Measurements from ENCODE around the gene SLC27A1. TPM values are rescaled to one million over a fixed set of nuclear protein-coding genes. Genes with fewer than 3 reads are reported as not detected.
A peak's percentile ranks its signal among the peaks of the same experiment; 100 is the strongest.

The SLC27A1 gene
- polyA plus RNA-seq, 1 of the 3 experiments (the other 2 are of a cell fraction): 15.0 TPM

DNA sequence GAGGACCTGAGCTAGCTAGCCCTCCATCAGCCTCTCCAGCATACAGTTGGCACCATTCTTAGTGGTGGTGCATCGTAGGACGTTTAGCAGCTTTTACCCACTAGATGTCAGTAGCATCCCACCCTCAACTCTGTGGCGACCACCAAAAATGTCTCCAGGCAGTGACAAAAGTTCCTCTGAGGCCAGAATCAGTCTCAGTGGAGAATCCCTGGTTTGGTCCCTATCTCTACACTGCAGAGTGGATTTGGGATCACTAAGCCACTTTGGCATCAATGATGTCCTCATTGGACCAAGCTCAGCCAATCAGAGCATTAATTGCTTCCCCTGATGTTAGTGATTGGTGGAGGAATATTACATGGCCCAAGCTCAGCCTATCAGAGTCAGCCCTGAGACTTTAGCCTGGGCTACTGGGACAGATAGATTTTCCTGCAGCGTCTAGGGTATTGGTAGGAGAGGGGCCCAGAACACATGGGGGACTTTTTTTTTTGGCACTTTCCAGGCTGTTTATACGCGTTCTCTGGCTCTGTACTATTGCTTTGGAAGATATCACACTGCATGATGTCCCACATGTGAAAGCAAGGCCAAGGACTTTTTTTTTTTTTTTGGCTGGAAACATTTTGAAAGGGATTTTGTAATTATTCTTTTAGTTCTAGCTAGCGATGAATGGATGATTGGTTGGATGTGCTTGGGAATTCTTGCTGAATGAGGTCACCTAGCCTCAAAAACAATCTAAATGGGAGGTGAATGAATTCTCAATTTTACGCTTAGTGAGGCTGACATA, 28.9 kb upstream of the SLC27A1 start:
- no peak overlapping the region for H2AFZ ChIP-seq (ENCODE audit: low read depth)
- no peaks in the 10 kb centered on the region for H3K4me1 ChIP-seq (ENCODE audit: control insufficient read depth in 1 of 2, insufficient read depth in 2 of 2, low read depth in 1 of 2, low read length in 1 of 2)
- H4K20me1 ChIP-seq (ENCODE audit: insufficient read depth): no peaks in the 10 kb centered on the region
- H3K4me3 ChIP-seq (ENCODE audit: low read depth in 2 of 2, low read length in 1 of 2): no peak overlapping the region
- 76% methylated on average over 7 of the region's 8 CpGs for WGBS (ENCODE audit: low lambda C conversion rate)
- peak; percentile 68 for DNase-seq
- POLR2A ChIA-PET: no interaction called here
- H3K36me3 ChIP-seq (replicated peaks in 1 of 2; ENCODE audit: control insufficient read depth in 1 of 2, insufficient read depth in 2 of 2, low read length in 1 of 2): no peaks in the 10 kb centered on the region
- H3K9me3 ChIP-seq: no peaks in the 10 kb centered on the region
- CTCF ChIA-PET: interaction anchor here (0.9 to 3.6 kb wide), 11 partner anchors 10 to 135 kb away, joined by 3 to 22 read pairs (median 4); partner anchors contain the start of gene CCDC194
- no peaks in the 10 kb centered on the region for H3F3A ChIP-seq (replicated peaks; ENCODE audit: insufficient read depth)
- H3K9ac ChIP-seq: no peak overlapping the region
- no peak overlapping the region for H3K27ac ChIP-seq (ENCODE audit: low read depth in 2 of 2, low read length in 1 of 2)
- H3K27me3 ChIP-seq (ENCODE audit: insufficient read depth): no peaks in the 10 kb centered on the region
- H3K9me2 ChIP-seq: no peaks in the 10 kb centered on the region
- no peaks in the 10 kb centered on the region for H3K79me2 ChIP-seq (ENCODE audit: insufficient read depth)
- H3K4me2 ChIP-seq: no peak overlapping the region
- TF ChIP-seq, protein P1, sequence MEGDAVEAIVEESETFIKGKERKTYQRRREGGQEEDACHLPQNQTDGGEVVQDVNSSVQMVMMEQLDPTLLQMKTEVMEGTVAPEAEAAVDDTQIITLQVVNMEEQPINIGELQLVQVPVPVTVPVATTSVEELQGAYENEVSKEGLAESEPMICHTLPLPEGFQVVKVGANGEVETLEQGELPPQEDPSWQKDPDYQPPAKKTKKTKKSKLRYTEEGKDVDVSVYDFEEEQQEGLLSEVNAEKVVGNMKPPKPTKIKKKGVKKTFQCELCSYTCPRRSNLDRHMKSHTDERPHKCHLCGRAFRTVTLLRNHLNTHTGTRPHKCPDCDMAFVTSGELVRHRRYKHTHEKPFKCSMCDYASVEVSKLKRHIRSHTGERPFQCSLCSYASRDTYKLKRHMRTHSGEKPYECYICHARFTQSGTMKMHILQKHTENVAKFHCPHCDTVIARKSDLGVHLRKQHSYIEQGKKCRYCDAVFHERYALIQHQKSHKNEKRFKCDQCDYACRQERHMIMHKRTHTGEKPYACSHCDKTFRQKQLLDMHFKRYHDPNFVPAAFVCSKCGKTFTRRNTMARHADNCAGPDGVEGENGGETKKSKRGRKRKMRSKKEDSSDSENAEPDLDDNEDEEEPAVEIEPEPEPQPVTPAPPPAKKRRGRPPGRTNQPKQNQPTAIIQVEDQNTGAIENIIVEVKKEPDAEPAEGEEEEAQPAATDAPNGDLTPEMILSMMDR (IDR thresholded peaks at IDR 0.05): peak; percentile 49
- no peak for TF ChIP-seq POLR2AphosphoS5 (IDR thresholded peaks at IDR 0.05; ENCODE audit: low read depth, low read length)
- TF ChIP-seq, protein P2, sequence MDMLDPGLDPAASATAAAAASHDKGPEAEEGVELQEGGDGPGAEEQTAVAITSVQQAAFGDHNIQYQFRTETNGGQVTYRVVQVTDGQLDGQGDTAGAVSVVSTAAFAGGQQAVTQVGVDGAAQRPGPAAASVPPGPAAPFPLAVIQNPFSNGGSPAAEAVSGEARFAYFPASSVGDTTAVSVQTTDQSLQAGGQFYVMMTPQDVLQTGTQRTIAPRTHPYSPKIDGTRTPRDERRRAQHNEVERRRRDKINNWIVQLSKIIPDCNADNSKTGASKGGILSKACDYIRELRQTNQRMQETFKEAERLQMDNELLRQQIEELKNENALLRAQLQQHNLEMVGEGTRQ (IDR thresholded peaks at IDR 0.05; ENCODE audit: borderline replicate concordance, low read depth, low read length): no peak
- TF ChIP-seq RAD21 (IDR thresholded peaks at IDR 0.05; ENCODE audit: low read length): peak; percentile 67
- TF ChIP-seq SMC3 (IDR thresholded peaks at IDR 0.05; ENCODE audit: low read depth, low read length): peak; percentile 15; the same call in 1 of the 2 replicates

DNA sequence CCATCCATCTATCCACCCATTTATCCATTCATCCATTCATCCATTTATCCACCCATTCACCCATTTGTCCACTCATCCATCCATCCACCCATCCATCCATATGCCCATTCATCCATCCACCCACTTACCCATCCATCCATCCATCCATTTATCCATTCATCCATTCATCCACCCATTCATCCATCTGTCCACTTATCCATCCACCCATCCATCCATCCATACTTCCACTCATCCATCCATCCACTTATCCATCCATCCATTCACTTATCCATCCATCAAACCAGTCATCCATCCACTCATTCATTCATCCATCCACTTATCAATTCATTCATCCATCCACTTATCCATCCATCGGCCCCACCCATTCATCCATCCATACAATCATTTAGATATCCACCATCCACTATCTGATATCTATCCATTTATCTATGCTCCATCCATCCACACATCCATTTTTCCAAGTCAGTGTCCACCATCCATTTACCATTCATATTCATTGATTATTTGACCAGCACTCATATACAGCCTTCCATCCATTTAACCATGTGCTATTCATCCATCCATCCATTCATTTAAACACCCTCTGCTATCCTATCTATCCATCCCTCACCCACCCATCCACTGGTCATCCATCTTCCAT, 24.7 kb upstream of the SLC27A1 start:
- no peaks in the 10 kb centered on the region for H3K36me3 ChIP-seq (replicated peaks in 1 of 2; ENCODE audit: control insufficient read depth in 1 of 2, insufficient read depth in 2 of 2, low read length in 1 of 2)
- no peak overlapping the region for H3K9ac ChIP-seq
- POLR2A ChIA-PET: no interaction called here
- no peaks in the 10 kb centered on the region for H4K20me1 ChIP-seq (ENCODE audit: insufficient read depth)
- H3K4me1 ChIP-seq (ENCODE audit: control insufficient read depth in 1 of 2, insufficient read depth in 2 of 2, low read depth in 1 of 2, low read length in 1 of 2): no peaks in the 10 kb centered on the region; a peak in 1 of 4 replicates
- H3F3A ChIP-seq (replicated peaks; ENCODE audit: insufficient read depth): no peaks in the 10 kb centered on the region
- WGBS (ENCODE audit: low lambda C conversion rate): 88% methylated on average over 1 of the region's 1 CpG
- no peak for DNase-seq
- no peaks in the 10 kb centered on the region for H3K9me3 ChIP-seq
- H3K9me2 ChIP-seq: no peaks in the 10 kb centered on the region
- CTCF ChIA-PET: interaction anchor here (2.0 kb wide), 1 partner anchor 20 kb away, joined by 5 read pairs; no protein-coding TSS in a partner anchor
- no peaks in the 10 kb centered on the region for H3K27me3 ChIP-seq (ENCODE audit: insufficient read depth)
- TF ChIP-seq, protein P3, sequence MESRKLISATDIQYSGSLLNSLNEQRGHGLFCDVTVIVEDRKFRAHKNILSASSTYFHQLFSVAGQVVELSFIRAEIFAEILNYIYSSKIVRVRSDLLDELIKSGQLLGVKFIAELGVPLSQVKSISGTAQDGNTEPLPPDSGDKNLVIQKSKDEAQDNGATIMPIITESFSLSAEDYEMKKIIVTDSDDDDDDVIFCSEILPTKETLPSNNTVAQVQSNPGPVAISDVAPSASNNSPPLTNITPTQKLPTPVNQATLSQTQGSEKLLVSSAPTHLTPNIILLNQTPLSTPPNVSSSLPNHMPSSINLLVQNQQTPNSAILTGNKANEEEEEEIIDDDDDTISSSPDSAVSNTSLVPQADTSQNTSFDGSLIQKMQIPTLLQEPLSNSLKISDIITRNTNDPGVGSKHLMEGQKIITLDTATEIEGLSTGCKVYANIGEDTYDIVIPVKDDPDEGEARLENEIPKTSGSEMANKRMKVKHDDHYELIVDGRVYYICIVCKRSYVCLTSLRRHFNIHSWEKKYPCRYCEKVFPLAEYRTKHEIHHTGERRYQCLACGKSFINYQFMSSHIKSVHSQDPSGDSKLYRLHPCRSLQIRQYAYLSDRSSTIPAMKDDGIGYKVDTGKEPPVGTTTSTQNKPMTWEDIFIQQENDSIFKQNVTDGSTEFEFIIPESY (IDR thresholded peaks at IDR 0.05; ENCODE audit: borderline replicate concordance, low read depth): no peak
- TF ChIP-seq, protein P1 (IDR thresholded peaks at IDR 0.05): no peak
- no peak for TF ChIP-seq EP300 (IDR thresholded peaks at IDR 0.05; ENCODE audit: borderline replicate concordance in 1 of 2, low read depth in 1 of 2, low read length in 1 of 2)
- no peak for TF ChIP-seq EZH2phosphoT487 (IDR thresholded peaks at IDR 0.05; ENCODE audit: borderline replicate concordance, low read depth)
- no peak for TF ChIP-seq ELF1 (IDR thresholded peaks at IDR 0.05)
- no peak for TF ChIP-seq RFX5 (IDR thresholded peaks at IDR 0.05; ENCODE audit: low read length)
- no peak for TF ChIP-seq NRF1 (IDR thresholded peaks at IDR 0.05; ENCODE audit: low read depth, low read length)
- TF ChIP-seq FOXM1 (IDR thresholded peaks at IDR 0.05; ENCODE audit: low read depth): no peak
- TF ChIP-seq, protein P2 (IDR thresholded peaks at IDR 0.05; ENCODE audit: borderline replicate concordance, low read depth, low read length): no peak
- TF ChIP-seq MXI1 (IDR thresholded peaks at IDR 0.05; ENCODE audit: low read depth, low read length): no peak
- no peak overlapping the region for H3K4me3 ChIP-seq (ENCODE audit: low read depth in 2 of 2, low read length in 1 of 2)
- H3K79me2 ChIP-seq (ENCODE audit: insufficient read depth): no peaks in the 10 kb centered on the region
- no peak overlapping the region for H3K27ac ChIP-seq (ENCODE audit: low read depth in 2 of 2, low read length in 1 of 2)
- H2AFZ ChIP-seq (ENCODE audit: low read depth): no peak overlapping the region
- no peak overlapping the region for H3K4me2 ChIP-seq
